Measurements from ENCODE around the gene C2orf92. TPM values are rescaled to one million over a fixed set of nuclear protein-coding genes. Genes with fewer than 3 reads are reported as not detected.

C2orf92 gene
- total RNA-seq, 3 donors from 2014 or later = 11.2 to 49.5 (median 27.9) TPM

- Histone ChIP-seq H3K9me3 (no peaks in the 10 kb centered on the region), H3K27me3 (no peaks in the 10 kb centered on the region), H3K36me3 (no peaks in the 10 kb centered on the region), H3K4me1 (no peaks in the 10 kb centered on the region), H3K4me3 (no peak overlapping the region), H3K27ac (no peak overlapping the region)
- DNase-seq (ENCODE audit: low spot score in 2 of 2) = no peak
- intact Hi-C loops (cut with DNase I; ENCODE audit: low total_unique reads) = loop anchor here (10.0 kb wide), 1 partner anchor 96 kb away; no protein-coding TSS in a partner anchor
- no peak for TF ChIP-seq POLR2AphosphoS5 (IDR thresholded peaks at IDR 0.05)
- no peak for TF ChIP-seq CTCF (IDR thresholded peaks at IDR 0.05)
- no peak for TF ChIP-seq POLR2A (IDR thresholded peaks at IDR 0.05)
Observed at GRCh38 chr2:97691166-97691565, 21.7 kb downstream of the C2orf92 start.

GRCh38 chr2:97693476-97693875 lies 24.0 kb downstream of the C2orf92 start:
- Histone ChIP-seq H3K27ac (no peak overlapping the region), H3K4me3 (no peak overlapping the region), H3K27me3 (no peaks in the 10 kb centered on the region), H3K4me1 (no peaks in the 10 kb centered on the region), H3K36me3 (no peaks in the 10 kb centered on the region), H3K9me3 (no peaks in the 10 kb centered on the region)
- DNase-seq (ENCODE audit: low spot score in 2 of 2) = no peak
- intact Hi-C loops (cut with DNase I; ENCODE audit: low total_unique reads) = loop anchor here (10.0 kb wide), 1 partner anchor 99 kb away; no protein-coding TSS in a partner anchor
- TF ChIP-seq POLR2A (IDR thresholded peaks at IDR 0.05) (no peak), CTCF (IDR thresholded peaks at IDR 0.05) (no peak), POLR2AphosphoS5 (IDR thresholded peaks at IDR 0.05) (no peak)

GRCh38 chr2:97695744-97696143 lies 26.2 kb downstream of the C2orf92 start:
- no peaks in the 10 kb centered on the region for H3K27me3 ChIP-seq
- H3K4me3 ChIP-seq = no peak overlapping the region
- peak in 1 of 2 donors; percentile 1 for DNase-seq (ENCODE audit: low spot score in 2 of 2)
- H3K36me3 ChIP-seq = no peaks in the 10 kb centered on the region
- intact Hi-C loops (cut with DNase I; ENCODE audit: low total_unique reads) = loop anchor here (10.0 kb wide), 1 partner anchor 101 kb away; no protein-coding TSS in a partner anchor
- no peaks in the 10 kb centered on the region for H3K4me1 ChIP-seq
- H3K9me3 ChIP-seq = no peaks in the 10 kb centered on the region
- no peak overlapping the region for H3K27ac ChIP-seq
- TF ChIP-seq POLR2A (IDR thresholded peaks at IDR 0.05) (no peak), CTCF (IDR thresholded peaks at IDR 0.05) (no peak), POLR2AphosphoS5 (IDR thresholded peaks at IDR 0.05) (no peak)

- no peaks in the 10 kb centered on the region for H3K27me3 ChIP-seq
- intact Hi-C loops (cut with DNase I; ENCODE audit: low total_unique reads) = loop anchor here (10.0 kb wide), 1 partner anchor 103 kb away; no protein-coding TSS in a partner anchor
- no peaks in the 10 kb centered on the region for H3K9me3 ChIP-seq
- peak; percentile 86 to 91 for DNase-seq (ENCODE audit: low spot score in 2 of 2)
- H3K4me3 ChIP-seq = no peak overlapping the region
- no peaks in the 10 kb centered on the region for H3K4me1 ChIP-seq
- no peak overlapping the region for H3K27ac ChIP-seq
- H3K36me3 ChIP-seq = no peaks in the 10 kb centered on the region
- TF ChIP-seq CTCF (IDR thresholded peaks at IDR 0.05) = peak; percentile 97 to 98 (median 97)
- no peak for TF ChIP-seq POLR2A (IDR thresholded peaks at IDR 0.05)
- TF ChIP-seq POLR2AphosphoS5 (IDR thresholded peaks at IDR 0.05) = peak in 1 of 3 donors; percentile 65
Observed at GRCh38 chr2:97697252-97698235, 28.0 kb downstream of the C2orf92 start.

- Histone ChIP-seq H3K27me3 (no peaks in the 10 kb centered on the region), H3K9me3 (no peaks in the 10 kb centered on the region), H3K4me1 (no peaks in the 10 kb centered on the region), H3K27ac (no peak overlapping the region), H3K4me3 (no peak overlapping the region), H3K36me3 (no peaks in the 10 kb centered on the region)
- TF ChIP-seq POLR2AphosphoS5 (IDR thresholded peaks at IDR 0.05) (no peak), CTCF (IDR thresholded peaks at IDR 0.05) (no peak), POLR2A (IDR thresholded peaks at IDR 0.05) (no peak)
- peak in 1 of 2 donors; percentile 2 for DNase-seq (ENCODE audit: low spot score in 2 of 2)
- intact Hi-C loops (cut with DNase I; ENCODE audit: low total_unique reads) = loop anchor here (10.0 kb wide), 1 partner anchor 104 kb away; no protein-coding TSS in a partner anchor
Observed at GRCh38 chr2:97698530-97698929, 29.0 kb downstream of the C2orf92 start.

All from breast epithelium (tissue), 4 donors.